ENCODE measurements around the gene MR1.

The MR1 gene

GRCh38 chr1:181088079-181089016, 54.6 kb downstream of the MR1 start, which contains the start of gene IER5:
TSS of gene IER5 (plus strand) at chr1:181088700. CDS start at chr1:181088903, 203 bp downstream.
- Histone ChIP-seq H3K9me3 (no peaks in the 10 kb centered on the region), H3K9ac (peak within 1 kb of the TSS; percentile 90), H3K4me3 (peak within 1 kb of the TSS; percentile 90), H3K36me3 (peaks cover 11% of the 10 kb centered on the region; the same call in 1 of the 2 replicates), H3K4me1 (peaks cover 47% of the 10 kb centered on the region), H3K27ac (peak within 1 kb of the TSS; percentile 90), H4K20me1 (peaks cover 47% of the 10 kb centered on the region), H3K27me3 (no peaks in the 10 kb centered on the region), H3K4me2 (peak within 1 kb of the TSS; percentile 86)
- TF ChIP-seq Cebpa-rat (IDR thresholded peaks at IDR 0.05), result no peak

DNA sequence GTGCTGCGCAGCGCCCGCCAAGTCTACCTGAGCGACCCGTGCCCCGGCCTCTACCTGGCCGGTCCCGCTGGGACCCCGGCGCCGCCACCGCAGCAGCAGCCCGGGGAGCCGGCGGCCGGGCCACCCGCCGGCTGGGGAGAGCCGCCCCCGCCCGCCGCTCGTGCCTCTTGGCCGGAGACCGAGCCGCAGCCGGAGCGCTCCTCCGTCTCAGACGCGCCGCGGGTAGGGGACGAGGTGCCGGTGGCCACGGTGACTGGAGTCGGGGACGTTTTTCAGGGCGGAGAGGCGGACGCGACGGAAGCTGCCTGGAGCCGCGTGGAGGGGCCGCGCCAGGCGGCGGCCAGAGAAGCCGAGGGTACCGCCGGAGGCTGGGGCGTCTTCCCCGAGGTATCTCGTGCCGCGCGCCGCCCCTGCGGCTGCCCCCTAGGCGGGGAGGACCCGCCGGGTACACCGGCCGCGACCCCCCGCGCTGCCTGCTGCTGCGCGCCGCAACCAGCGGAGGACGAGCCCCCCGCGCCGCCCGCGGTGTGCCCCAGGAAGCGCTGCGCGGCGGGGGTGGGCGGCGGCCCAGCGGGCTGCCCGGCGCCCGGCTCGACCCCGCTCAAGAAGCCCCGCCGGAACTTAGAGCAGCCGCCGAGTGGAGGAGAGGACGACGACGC, 55.4 kb downstream of the MR1 start:
- Histone ChIP-seq H3K4me1 (peaks cover 44% of the 10 kb centered on the region), H4K20me1 (peaks cover 55% of the 10 kb centered on the region), H3K27me3 (no peaks in the 10 kb centered on the region), H3K9me3 (no peaks in the 10 kb centered on the region), H3K4me3 (peak overlapping the region; percentile 90), H3K4me2 (peak overlapping the region; percentile 86), H3K27ac (peak overlapping the region; percentile 90), H3K9ac (peak overlapping the region; percentile 90), H3K36me3 (peaks cover 12% of the 10 kb centered on the region; the same call in 1 of the 2 replicates)
- no peak for TF ChIP-seq Cebpa-rat (IDR thresholded peaks at IDR 0.05)

GRCh38 chr1:181089676-181090544, 56.1 kb downstream of the MR1 start:
- H3K27ac ChIP-seq, result peak overlapping the region; percentile 90
- no peak for TF ChIP-seq Cebpa-rat (IDR thresholded peaks at IDR 0.05)
- H3K4me2 ChIP-seq, result peak overlapping the region; percentile 86
- H3K4me1 ChIP-seq, result peaks cover 43% of the 10 kb centered on the region
- peaks cover 18% of the 10 kb centered on the region; the same call in 1 of the 2 replicates for H3K36me3 ChIP-seq
- no peaks in the 10 kb centered on the region for H3K27me3 ChIP-seq
- peak overlapping the region; percentile 90 for H3K4me3 ChIP-seq
- no peaks in the 10 kb centered on the region for H3K9me3 ChIP-seq
- H3K9ac ChIP-seq, result peak overlapping the region; percentile 90
- peaks cover 63% of the 10 kb centered on the region for H4K20me1 ChIP-seq

GRCh38 chr1:181090641-181091126, 56.9 kb downstream of the MR1 start:
- TF ChIP-seq Cebpa-rat (IDR thresholded peaks at IDR 0.05), result no peak
- H3K27ac ChIP-seq, result peak overlapping the region; percentile 90
- H3K27me3 ChIP-seq, result no peaks in the 10 kb centered on the region
- peaks cover 71% of the 10 kb centered on the region for H4K20me1 ChIP-seq
- peaks cover 19% of the 10 kb centered on the region; the same call in 1 of the 2 replicates for H3K36me3 ChIP-seq
- peak overlapping the region; percentile 90 for H3K4me3 ChIP-seq
- peak overlapping the region; percentile 90 for H3K9ac ChIP-seq
- H3K9me3 ChIP-seq, result no peaks in the 10 kb centered on the region
- peak overlapping the region; percentile 86 for H3K4me2 ChIP-seq
- H3K4me1 ChIP-seq, result peaks cover 50% of the 10 kb centered on the region

GRCh38 chr1:181091309-181092040, 57.7 kb downstream of the MR1 start:
- Histone ChIP-seq H4K20me1 (peaks cover 78% of the 10 kb centered on the region), H3K4me2 (peak overlapping the region; percentile 86), H3K27me3 (no peaks in the 10 kb centered on the region), H3K9me3 (no peaks in the 10 kb centered on the region), H3K27ac (no peak overlapping the region), H3K4me1 (peaks cover 58% of the 10 kb centered on the region), H3K36me3 (peaks cover 19% of the 10 kb centered on the region; the same call in 1 of the 2 replicates), H3K9ac (0 out of 2 replicates have a peak overlapping the region, but pooled peaks have one; percentile 2), H3K4me3 (peak overlapping the region; percentile 90)
- no peak for TF ChIP-seq Cebpa-rat (IDR thresholded peaks at IDR 0.05)

- H3K9ac ChIP-seq, result no peak overlapping the region
- no peaks in the 10 kb centered on the region for H3K9me3 ChIP-seq
- no peaks in the 10 kb centered on the region for H3K27me3 ChIP-seq
- H3K4me2 ChIP-seq, result peak overlapping the region; percentile 86
- no peak overlapping the region for H3K27ac ChIP-seq
- 0 out of 2 replicates have a peak overlapping the region, but pooled peaks have one; percentile 90 for H3K4me3 ChIP-seq
- TF ChIP-seq Cebpa-rat (IDR thresholded peaks at IDR 0.05), result no peak
- peaks cover 19% of the 10 kb centered on the region; the same call in 1 of the 2 replicates for H3K36me3 ChIP-seq
- H3K4me1 ChIP-seq, result peaks cover 63% of the 10 kb centered on the region
- H4K20me1 ChIP-seq, result peaks cover 78% of the 10 kb centered on the region
These were observed 58.3 kb downstream of the MR1 start for GRCh38 chr1:181092056-181092455.

GRCh38 chr1:181092883-181093458, 59.2 kb downstream of the MR1 start:
- peak overlapping the region; percentile 86; the same call in 1 of the 2 replicates for H3K4me2 ChIP-seq
- H3K9ac ChIP-seq, result no peak overlapping the region
- H3K27me3 ChIP-seq, result no peaks in the 10 kb centered on the region
- H3K4me1 ChIP-seq, result peaks cover 63% of the 10 kb centered on the region
- no peak for TF ChIP-seq Cebpa-rat (IDR thresholded peaks at IDR 0.05)
- peaks cover 19% of the 10 kb centered on the region; the same call in 1 of the 2 replicates for H3K36me3 ChIP-seq
- H3K4me3 ChIP-seq, result no peak overlapping the region
- H3K9me3 ChIP-seq, result no peaks in the 10 kb centered on the region
- peaks cover 78% of the 10 kb centered on the region for H4K20me1 ChIP-seq
- H3K27ac ChIP-seq, result no peak overlapping the region
